ENCODE data around the gene PCK2. TPM values are rescaled to one million over a fixed set of nuclear protein-coding genes. Genes with fewer than 3 reads are reported as not detected.

Gene PCK2
- total RNA-seq, 1 experiment from 2014 or later = 48.9 TPM

GRCh38 chr14:24053548-24054323, 40.4 kb upstream of the PCK2 start:
- Histone ChIP-seq H3K18ac (ENCODE audit: insufficient read length, low read depth, low read length) (no peak overlapping the region), H3K9me3 (ENCODE audit: control insufficient read depth, low read depth, low read length) (no peaks in the 10 kb centered on the region), H2BK120ac (ENCODE audit: low read depth, low read length, poor library complexity, severe bottlenecking) (no peak overlapping the region), H3K14ac (ENCODE audit: insufficient read depth, low read length) (no peak overlapping the region), H3K23me2 (ENCODE audit: insufficient read length, low read depth, low read length, poor library complexity, severe bottlenecking) (peaks cover 8% of the 10 kb centered on the region), H3K9ac (ENCODE audit: extremely low read depth, insufficient read length, low read length) (no peak overlapping the region), H3K79me2 (ENCODE audit: insufficient read depth, low read length) (no peaks in the 10 kb centered on the region), H3K4ac (ENCODE audit: low read depth, low read length) (no peak overlapping the region), H3K79me1 (ENCODE audit: insufficient read depth, low read depth, low read length, poor library complexity, severe bottlenecking) (no peaks in the 10 kb centered on the region), H3K4me1 (ENCODE audit: insufficient read depth, low read length) (no peaks in the 10 kb centered on the region), H3K27me3 (ENCODE audit: insufficient read depth, low read length) (no peaks in the 10 kb centered on the region), H2BK12ac (ENCODE audit: insufficient read length, low read depth, low read length) (no peak overlapping the region), H4K91ac (ENCODE audit: insufficient read length, low read depth, low read length) (no peak overlapping the region), H2AK5ac (ENCODE audit: insufficient read length, low read length) (no peak overlapping the region), H3T11ph (ENCODE audit: low read length) (no peak overlapping the region), H2BK15ac (ENCODE audit: low read depth, low read length) (no peak overlapping the region), H4K20me1 (ENCODE audit: control insufficient read depth, insufficient read depth, insufficient read length) (peaks cover 2% of the 10 kb centered on the region), H3K23ac (ENCODE audit: insufficient read length, low read depth, low read length) (no peak overlapping the region), H4K8ac (replicated peaks; ENCODE audit: insufficient read length, low read depth, low read length) (no peak overlapping the region), H2BK20ac (ENCODE audit: low read depth, low read length, poor library complexity, severe bottlenecking) (no peak overlapping the region), H2AFZ (ENCODE audit: low read length) (no peak overlapping the region), H3K4me2 (ENCODE audit: insufficient read depth, insufficient read length, low read length) (no peak overlapping the region), H3K27ac (ENCODE audit: insufficient read length, low read depth, low read length) (no peak overlapping the region), H4K5ac (ENCODE audit: insufficient read length, low read depth, low read length) (no peak overlapping the region), H2BK5ac (ENCODE audit: insufficient read length, low read length) (no peak overlapping the region), H3K56ac (ENCODE audit: insufficient read length, low read depth, low read length) (no peak overlapping the region)
- H3K27me3 Mint-ChIP-seq (ENCODE audit: low read depth) = peaks cover 5% of the 10 kb centered on the region
- H3K27ac Mint-ChIP-seq = no peak overlapping the region
- no peak for DNase-seq
- WGBS (ENCODE audit: extremely low coverage, insufficient read length, low lambda C conversion rate) = no CpG with 5 or more reads among the region's 10 CpGs
- no peaks in the 10 kb centered on the region; a peak in 1 of 5 replicates for H3K9me3 Mint-ChIP-seq
- peaks cover 0 to 6% (median 3%) of the 10 kb centered on the region in 3 experiments; a peak in 5 of 7 replicates for H3K36me3 Mint-ChIP-seq (ENCODE audit: insufficient read depth in 1 of 3, low read depth in 3 of 3)
- no peak for TF ChIP-seq CTCF (conservative IDR thresholded peaks at IDR 0.05)
- H3K4me1 Mint-ChIP-seq = peaks cover 16 to 23% of the 10 kb centered on the region in 2 experiments
- peak overlapping the region in 1 of 2 experiments; percentile 77; a peak in 2 of 5 replicates for H3K4me3 Mint-ChIP-seq

All from H9 (cell line).